A172 (cell line): ENCODE data around the gene LRRN2. TPM values are rescaled to one million over a fixed set of nuclear protein-coding genes. Genes with fewer than 3 reads are reported as not detected.
"Not testable (repeated sequence)": the region's sequence is repeated elsewhere in the genome, so short reads cannot be mapped to it uniquely, and the experiment has no call there.

Source experiments
- DNase-seq: peaks from one replicate; pipeline ENCODE4 v3.0.0-alpha.2; 2015; ENCODE audit warnings: low spot score
- total RNA-seq: library from RNA; depleted of rRNA; stranded (reverse); fragments of >200 nt; shearing (Covaris generic); gene quantifications from 2 replicates; pipeline ENCODE4 v1.2.3, GENCODE V29; 2014; rRNA removed

Gene LRRN2
- total RNA-seq = 2.3 and 2.4 TPM in 2 replicates

- no peak for DNase-seq
Observed at GRCh38 chr1:204685236-204686006, at the start of gene LRRN2. Gene LRRN2, minus strand, starts transcription at chr1:204685738. Its CDS starts 65,746 bp downstream, at chr1:204619992.

GRCh38 chr1:204735042-204735441 lies 49.5 kb upstream of the LRRN2 start:
- no peak for DNase-seq

DNA sequence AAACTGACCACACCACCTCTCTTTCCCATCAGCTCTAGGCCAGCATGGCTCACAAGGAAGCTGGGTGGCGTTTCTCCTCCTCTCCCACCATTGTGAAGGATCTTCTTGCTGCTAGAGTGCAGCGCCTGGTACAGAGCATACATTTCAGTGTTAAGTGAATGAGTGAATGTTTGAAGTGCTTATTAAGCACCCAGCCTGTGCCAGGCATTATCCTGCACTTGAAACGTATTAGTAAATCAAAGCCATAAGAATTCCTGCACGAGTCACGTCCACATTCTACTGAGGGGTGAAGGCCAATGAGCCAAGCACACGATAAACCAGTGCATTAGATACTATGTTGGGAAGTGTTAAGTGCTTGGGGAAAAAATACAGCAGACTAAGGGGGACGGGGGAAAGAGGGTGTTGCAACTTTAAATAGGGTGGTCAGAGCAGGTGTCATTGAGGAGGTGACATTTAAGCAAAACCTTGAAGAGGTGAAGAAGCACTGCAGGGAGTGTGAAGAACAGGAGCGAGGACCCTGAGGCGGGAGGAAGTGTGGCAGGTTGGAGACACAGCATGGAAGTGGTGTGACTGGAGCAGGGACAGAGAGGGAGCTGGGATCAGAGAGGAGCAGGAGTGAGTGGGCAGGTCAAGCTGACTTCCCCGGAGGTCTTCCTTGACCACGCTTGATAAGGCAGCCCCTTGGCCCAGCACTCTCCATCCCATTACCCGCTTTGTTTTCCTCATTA lies 48.5 kb upstream of the LRRN2 start:
- no peak for DNase-seq

- DNase-seq = no peak
Observed at GRCh38 chr1:204733289-204733688, 47.8 kb upstream of the LRRN2 start.

GRCh38 chr1:204731985-204732575 lies 46.5 kb upstream of the LRRN2 start:
- no peak for DNase-seq

DNA sequence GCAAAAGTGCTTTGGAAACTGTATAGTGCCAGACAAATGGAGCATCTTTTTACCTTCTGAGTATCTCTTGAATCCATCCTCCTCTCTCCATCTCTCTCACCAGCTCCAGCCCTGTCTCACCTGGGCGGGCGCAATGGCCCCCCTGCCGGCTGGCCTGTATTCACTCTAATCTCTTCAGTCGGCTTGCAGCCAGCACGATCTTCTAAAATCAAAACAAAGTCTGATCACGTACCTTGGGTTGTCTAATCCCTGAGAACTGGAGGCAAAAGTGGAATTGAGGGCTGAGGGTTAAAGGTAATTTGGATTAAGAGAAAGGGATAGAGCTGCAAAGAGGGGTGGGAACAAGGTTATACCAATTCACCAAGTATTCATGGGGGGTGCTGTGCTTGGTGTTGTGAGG lies 46.0 kb upstream of the LRRN2 start:
- DNase-seq = no peak

- no peak for DNase-seq
Observed at GRCh38 chr1:204730826-204731459, 45.4 kb upstream of the LRRN2 start.

- DNase-seq = no peak
Observed at GRCh38 chr1:204729516-204729915, 44.0 kb upstream of the LRRN2 start.

GRCh38 chr1:204728456-204728855 lies 42.9 kb upstream of the LRRN2 start:
- DNase-seq = no peak

- DNase-seq = no peak
Observed at GRCh38 chr1:204728045-204728444, 42.5 kb upstream of the LRRN2 start.

DNA sequence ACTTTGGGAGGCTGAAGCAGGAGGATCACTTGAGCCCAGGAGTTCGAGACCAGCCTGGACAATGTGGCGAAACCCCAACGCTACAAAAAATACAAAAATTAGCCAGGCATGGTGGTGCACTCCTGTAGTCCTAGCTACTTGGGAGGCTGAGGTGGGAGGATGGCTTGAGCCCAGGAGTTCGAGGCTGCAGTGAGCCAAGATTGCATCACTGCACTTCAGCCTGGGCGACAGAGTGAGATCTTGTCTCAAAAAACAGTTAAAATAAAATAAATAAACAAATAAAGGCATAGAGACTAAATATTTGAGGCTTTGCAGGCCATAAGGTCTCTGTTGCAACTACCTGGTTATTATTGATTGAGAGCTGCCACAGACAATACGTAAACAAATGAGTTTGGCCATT lies 41.9 kb upstream of the LRRN2 start:
- DNase-seq = not testable (repeated sequence)

DNA sequence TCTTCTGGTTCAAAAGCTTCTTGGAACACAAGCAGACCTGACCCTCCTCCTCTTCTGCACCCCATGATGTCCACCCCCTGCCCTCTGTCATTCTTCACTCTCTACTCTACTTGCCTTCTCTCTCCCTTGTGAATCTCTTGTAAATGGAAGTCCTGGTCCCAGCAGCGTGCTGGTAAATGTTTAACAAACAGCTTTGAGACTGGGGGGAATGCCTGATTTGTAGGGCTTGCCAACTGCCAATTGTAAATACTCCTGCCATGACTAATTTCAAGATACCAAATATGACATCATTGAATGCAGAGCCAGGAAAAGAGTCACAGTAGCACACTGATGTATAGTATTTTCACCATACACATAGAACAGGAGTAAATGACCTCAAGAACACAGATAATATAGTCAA lies 40.9 kb upstream of the LRRN2 start:
- peak; percentile 81 for DNase-seq

GRCh38 chr1:204725821-204726448 lies 40.4 kb upstream of the LRRN2 start:
- DNase-seq = peak; percentile 75

- DNase-seq = no peak
Observed at GRCh38 chr1:204723131-204723787, 37.7 kb upstream of the LRRN2 start.

- DNase-seq = no peak
Observed at GRCh38 chr1:204721373-204722055, 36.0 kb upstream of the LRRN2 start.

- DNase-seq = no peak
Observed at GRCh38 chr1:204716660-204717059, 31.1 kb upstream of the LRRN2 start.

DNA sequence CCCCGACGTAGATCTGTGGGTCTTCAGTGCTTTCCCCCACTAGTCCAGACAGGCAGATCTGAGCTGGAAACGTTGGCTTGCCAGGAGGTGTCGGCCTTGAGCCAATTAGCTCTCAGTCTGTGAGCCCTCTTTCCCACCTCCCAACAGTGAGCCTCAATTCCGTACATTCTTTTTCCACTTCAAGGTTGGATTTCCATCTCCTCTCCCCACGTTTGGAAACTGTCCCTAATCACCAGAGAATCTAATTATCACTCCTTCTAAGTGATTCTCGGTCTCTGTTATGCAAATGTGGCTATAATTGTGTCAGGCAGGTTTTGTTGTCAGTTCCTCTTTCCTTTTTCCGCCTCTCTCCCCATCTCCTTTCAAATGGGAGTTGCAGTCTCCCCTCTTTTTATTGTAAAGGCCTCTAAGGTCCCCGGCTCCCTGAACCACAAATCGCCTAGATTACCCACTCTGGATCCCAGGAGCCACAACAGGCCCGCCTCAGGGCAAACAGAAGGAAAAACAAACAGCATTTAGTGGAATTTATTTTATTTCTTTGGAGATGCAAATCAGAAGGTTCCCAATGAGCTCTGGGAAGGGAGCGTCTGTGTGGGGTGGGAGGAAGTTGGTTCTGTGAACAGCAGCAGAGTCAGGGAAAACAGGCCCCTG lies 29.4 kb upstream of the LRRN2 start:
- no peak for DNase-seq

DNA sequence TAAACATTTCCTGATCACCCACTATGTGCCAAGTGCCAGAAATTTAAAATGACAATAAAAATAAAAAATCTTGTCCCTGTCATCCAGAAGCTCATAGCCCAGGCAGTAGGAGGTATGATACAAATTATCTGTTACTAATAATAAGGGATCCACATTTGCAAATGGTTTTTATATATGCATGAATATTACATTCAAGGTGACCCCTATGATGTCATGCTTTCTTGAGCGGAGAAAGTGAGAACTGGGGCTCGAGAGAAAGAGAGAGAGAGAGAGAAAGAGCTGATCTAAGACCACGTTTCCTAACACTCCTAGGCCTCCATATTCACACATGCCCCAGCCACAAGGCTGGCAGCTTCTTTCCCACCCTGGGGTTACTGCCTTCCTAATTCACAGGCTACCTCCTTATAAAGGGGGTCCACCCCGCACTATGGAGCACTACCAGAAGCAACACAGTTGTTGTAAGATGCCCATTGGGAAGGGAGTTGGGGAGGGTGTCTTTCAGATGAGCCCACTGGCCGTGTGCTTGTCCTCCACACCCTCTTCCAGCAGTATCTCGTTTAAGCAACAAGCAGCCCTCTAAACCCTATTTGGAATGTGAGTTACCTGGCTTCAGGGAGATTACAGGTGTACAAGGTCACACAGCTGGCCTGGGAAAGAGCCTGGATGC lies 28.8 kb upstream of the LRRN2 start:
- DNase-seq = no peak

- no peak for DNase-seq
Observed at GRCh38 chr1:204713541-204713940, 28.0 kb upstream of the LRRN2 start.
